HG03354 (cell line): ENCODE measurements around the gene KRT85.

Source experiments
- ATAC-seq: cut with Tn5 transposase; IDR thresholded peaks from one replicate; pipeline ENCODE4 v1.9.1; 2021; ENCODE audit warnings: mild to moderate bottlenecking; ENCODE audit not compliant: unreplicated experiment, poor library complexity, severe bottlenecking

The KRT85 gene

DNA sequence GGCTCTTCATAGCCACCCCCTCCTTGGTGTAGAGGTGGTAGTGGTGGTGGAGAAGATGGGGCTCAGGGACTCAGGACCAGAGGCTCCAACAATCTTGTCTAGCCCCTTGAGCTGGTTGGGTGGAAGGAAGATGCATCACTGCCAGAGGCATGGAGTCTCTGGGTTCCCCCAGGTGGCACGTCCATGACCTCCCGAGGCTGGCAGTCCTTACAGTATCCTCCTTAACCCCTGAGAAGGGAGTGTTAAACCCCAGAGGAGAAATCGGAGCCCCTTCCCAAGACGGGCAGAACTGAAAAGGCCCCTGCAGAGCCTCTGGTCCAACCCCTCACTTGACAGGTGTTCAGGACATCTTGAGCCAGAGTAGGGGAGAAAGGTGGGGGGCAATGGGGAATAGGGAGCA, 55.2 kb downstream of the KRT85 start:
- ATAC-seq: no peak

DNA sequence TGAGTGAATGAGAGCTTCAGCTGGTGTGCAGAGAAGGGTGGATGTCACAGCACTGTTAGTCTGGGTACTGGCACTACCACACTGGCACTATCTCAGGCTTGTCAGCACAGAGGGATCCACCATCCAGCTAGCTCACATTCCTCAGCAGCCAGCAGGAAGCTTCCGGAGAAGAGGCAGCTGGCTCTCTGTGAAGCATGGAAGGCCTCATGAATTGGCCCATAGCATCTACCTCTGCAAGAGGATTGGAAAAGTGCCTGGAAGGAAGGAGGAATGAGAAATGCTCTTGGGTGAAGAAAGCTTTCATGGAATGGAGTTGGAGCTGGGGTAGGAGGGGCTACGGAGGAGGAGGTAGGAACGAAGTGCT, 56.0 kb downstream of the KRT85 start:
- no peak for ATAC-seq

- no peak for ATAC-seq
Observed at GRCh38 chr12:52310622-52311284, 56.5 kb downstream of the KRT85 start.
